GM18861 (cell line): ENCODE measurements around the gene OTC.

Experiments used
- ATAC-seq: cut with Tn5 transposase; IDR thresholded peaks from one replicate; pipeline ENCODE4 v1.9.1; 2021; ENCODE audit not compliant: unreplicated experiment

Gene OTC

GRCh38 chrX:38357747-38358673 lies 5.6 kb downstream of the OTC start:
- no peak for ATAC-seq

GRCh38 chrX:38363046-38363445 lies 10.6 kb downstream of the OTC start:
- no peak for ATAC-seq

GRCh38 chrX:38365954-38366353 lies 13.6 kb downstream of the OTC start:
- ATAC-seq = no peak

DNA sequence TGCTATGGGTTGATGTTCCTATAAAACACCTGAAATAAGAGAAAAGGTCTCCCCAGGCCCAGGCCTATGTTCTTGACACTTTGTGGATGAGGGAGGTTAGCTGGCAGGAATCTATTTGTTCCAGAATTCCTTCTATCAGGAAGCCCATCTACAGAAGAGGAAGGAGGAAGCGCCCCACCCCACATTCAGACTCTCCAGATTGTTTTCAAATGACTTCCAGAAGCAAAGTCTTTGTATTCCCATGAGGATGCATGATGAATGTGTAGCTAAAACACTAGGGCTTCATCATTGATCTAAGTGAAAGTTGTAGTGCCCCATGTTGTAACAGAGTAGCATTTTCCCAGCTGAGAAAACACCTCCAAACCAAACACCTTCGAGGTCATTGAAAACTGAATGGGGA lies 16.4 kb downstream of the OTC start:
- ATAC-seq = no peak

DNA sequence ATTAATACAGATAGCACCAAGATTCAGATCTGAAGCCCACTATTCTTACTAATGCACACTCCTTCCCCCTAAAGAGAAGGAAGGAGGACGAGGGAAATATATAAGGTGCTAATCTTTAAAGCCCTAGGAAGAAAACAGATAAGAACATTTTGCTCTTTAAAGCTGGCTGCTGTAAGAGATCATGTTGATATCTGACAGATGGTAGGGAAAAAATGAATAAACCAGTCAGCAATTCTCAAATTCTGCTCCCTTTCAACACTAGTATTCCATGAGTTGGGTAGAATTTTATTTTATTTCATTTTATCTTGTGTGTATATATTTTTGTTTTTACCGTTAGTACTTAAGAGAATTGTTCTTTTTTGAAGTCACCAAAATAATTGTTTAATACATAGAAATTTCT lies 19.2 kb downstream of the OTC start:
- ATAC-seq = no peak

GRCh38 chrX:38374431-38374830 lies 22.0 kb downstream of the OTC start:
- no peak for ATAC-seq

GRCh38 chrX:38375891-38376290 lies 23.5 kb downstream of the OTC start:
- no peak for ATAC-seq

- no peak for ATAC-seq
Measured at GRCh38 chrX:38376747-38377146, 24.3 kb downstream of the OTC start.

DNA sequence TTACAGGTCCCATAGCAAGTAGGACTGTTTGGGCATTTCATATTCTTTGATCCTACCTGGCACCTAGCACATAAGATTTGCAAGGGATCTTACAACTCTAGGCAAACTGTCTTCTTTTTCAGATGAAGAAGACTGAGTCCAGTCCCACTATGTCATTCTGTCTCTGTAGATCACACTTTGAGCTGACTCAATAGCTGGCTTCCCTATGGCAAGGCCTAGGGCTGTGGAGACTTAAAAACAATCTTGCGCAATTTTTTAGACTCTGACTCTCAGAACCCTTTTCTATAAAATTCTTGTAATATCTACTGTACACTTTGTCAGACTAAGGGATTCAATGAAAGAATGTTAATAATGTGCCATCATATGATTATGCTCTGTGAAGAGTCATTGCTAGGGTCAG lies 26.7 kb downstream of the OTC start:
- ATAC-seq = no peak

GRCh38 chrX:38382663-38383062 lies 30.3 kb downstream of the OTC start:
- no peak for ATAC-seq

DNA sequence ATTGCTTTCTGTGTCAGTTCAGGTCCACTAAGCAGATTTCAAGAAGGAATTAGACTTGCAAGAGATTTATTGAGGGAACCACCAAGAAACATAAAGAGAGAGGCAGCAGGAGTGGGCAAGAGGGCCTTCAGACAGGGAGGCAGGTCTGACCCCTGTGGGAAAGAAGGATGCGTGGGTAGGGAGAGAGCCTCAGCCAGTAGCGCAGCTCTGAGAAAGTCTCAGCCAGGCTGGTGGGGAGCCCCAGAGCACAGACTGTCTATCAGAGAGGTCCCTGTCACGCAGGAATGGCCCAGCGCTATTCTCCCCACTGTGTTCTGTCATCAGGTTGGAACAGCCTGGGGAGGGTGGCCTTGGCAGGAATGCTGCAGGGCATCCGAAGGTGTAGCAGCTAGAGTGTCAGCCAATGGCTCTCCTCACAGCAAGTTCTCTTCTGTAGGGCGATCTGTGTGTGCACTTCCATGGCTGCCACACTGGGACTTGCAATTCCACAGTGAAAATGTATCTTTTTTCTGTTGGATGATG lies 48.0 kb downstream of the OTC start:
- ATAC-seq = no peak

GRCh38 chrX:38402118-38402517 lies 49.7 kb downstream of the OTC start:
- no peak for ATAC-seq

GRCh38 chrX:38403834-38404233 lies 51.4 kb downstream of the OTC start:
- ATAC-seq = no peak

- ATAC-seq = no peak
Measured at GRCh38 chrX:38407126-38407525, 54.7 kb downstream of the OTC start.

DNA sequence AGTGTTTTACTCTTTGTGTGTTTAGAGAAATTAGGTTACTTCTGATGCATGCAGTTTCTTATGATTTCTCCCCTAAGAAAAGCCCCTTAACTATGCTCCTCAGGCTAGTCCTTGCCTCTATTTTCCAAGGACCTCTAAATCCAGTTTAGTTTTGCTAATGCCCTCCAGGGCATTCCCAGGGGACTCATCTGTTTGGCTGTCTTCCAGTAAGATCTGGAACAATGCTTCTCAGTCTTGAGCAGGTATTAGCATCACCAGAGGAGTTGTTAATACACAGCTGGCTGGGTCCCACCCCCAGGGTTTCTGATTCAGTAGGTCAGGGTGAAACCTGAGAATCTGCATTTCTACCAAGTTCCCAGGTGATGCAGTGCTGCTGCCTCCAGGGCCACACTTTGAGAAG lies 56.9 kb downstream of the OTC start:
- ATAC-seq = no peak

DNA sequence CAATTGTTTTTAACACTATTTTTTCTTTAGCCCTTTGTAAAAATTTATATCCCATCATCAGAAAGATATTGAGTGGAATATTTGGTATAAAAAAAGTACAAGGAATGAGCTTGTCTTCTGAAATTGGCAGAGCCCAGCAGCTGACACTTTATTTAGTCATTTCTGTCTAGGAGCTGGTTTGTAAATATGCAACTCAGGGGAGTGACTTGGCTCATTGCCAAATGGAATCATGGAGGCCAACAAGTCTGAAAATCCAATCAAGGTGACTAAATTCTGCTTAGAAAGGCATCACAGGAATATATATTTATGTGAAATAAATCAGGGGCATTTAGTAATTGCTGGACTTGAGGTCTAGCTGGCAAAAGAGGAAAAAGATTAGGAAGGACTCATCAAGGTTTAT lies 74.4 kb downstream of the OTC start:
- ATAC-seq = no peak

GRCh38 chrX:38431525-38431924 lies 79.1 kb downstream of the OTC start:
- ATAC-seq = no peak

DNA sequence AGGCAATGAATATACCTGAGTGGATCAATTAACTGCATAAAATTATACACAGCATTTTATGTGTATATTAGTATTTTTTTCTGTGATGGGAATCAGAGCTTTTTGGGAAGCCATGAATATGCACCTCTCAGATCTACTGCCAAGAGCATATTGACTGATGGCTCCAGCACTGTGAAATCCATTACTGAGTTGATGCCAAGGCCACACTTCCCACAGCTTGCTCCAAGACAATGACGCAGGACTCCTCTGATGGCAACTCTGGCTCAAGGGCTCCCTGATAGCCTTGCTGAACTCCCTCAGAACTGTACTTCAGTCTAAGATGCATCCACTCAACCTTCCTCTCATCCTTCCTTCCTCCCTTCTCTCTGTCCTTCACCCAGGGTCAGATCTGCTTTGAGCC lies 82.7 kb downstream of the OTC start:
- ATAC-seq = no peak

GRCh38 chrX:38437093-38437492 lies 84.7 kb downstream of the OTC start:
- no peak for ATAC-seq

GRCh38 chrX:38438321-38438720 lies 85.9 kb downstream of the OTC start:
- no peak for ATAC-seq

- no peak for ATAC-seq
Measured at GRCh38 chrX:38452603-38453002, 100.2 kb downstream of the OTC start.

DNA sequence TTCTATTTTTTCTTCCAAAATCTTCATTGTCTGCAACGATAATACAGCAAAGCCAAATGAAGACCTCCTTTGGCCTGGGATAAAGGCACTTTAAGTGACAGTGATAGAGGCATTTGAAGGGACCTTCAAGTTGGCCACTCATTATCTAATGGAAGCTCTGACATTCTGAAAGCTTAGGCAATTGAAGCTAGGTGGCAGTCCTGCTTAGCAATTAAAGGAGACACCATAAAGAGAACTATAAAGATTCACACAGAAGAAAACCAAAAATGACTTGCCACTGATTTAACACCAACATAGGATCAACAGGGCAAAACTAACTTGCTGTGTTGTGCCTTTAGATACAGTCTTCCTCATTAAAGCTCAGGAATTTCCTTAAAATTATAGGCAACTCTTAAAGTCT lies 105.7 kb downstream of the OTC start:
- ATAC-seq = no peak

GRCh38 chrX:38462257-38462656 lies 109.9 kb downstream of the OTC start:
- no peak for ATAC-seq
